Psoas muscle (tissue), 8 donors: ENCODE data around the gene SNN. TPM values are rescaled to one million over a fixed set of nuclear protein-coding genes. Genes with fewer than 3 reads are reported as not detected.

Source experiments
- ATAC-seq, 4 donors: fragments of 200-7000 bp; cut with Tn5 transposase; one replicate each; pipeline ENCODE4 v1.9.1; 2020; ENCODE audit warnings: moderate library complexity in 3 of 4, mild to moderate bottlenecking in 2 of 4
- DNase-seq, 2 donors: peaks; one replicate each; pipeline ENCODE4 v3.0.0-alpha.2; 2020
- H3K27ac ChIP-seq: fragments of 200-600 bp; one replicate; pipeline ENCODE4 v1.8.0; 2022
- H3K27me3 ChIP-seq, 3 donors: fragments of 200-600 bp in 1 of 3; one replicate each; pipeline versions ENCODE4 v1.6.1 to v1.8.0; 2013 to 2022; ENCODE audit warnings: low read length in 2 of 3, mild to moderate bottlenecking in 2 of 3, moderate library complexity in 1 of 3; ENCODE audit not compliant: insufficient read depth in 3 of 3
- H3K36me3 ChIP-seq, 2 donors: fragments of 200-600 bp in 1 of 2; one replicate each; pipeline versions ENCODE4 v1.6.1 to v1.8.0; 2013 to 2022; ENCODE audit warnings: low read depth in 1 of 2, mild to moderate bottlenecking in 1 of 2, moderate library complexity in 1 of 2; ENCODE audit not compliant: insufficient read depth in 1 of 2
- H3K4me1 ChIP-seq: fragments of 200-600 bp; one replicate; pipeline ENCODE4 v1.8.0; 2022
- H3K4me3 ChIP-seq: fragments of 200-600 bp; one replicate; pipeline ENCODE4 v1.8.0; 2022; ENCODE audit warnings: mild to moderate bottlenecking
- H3K9me3 ChIP-seq: fragments of 200-600 bp; one replicate; pipeline ENCODE4 v1.8.0; 2022
- CTCF ChIP-seq: fragments of 200-600 bp; IDR thresholded peaks from one replicate; pipeline ENCODE4 v1.8.0; 2022; ENCODE audit warnings: antibody characterized with exemption
- WGBS, 3 donors: extraction: QIAGEN DNeasy Blood & Tissue Kit; methylation state at CpG; one replicate each; pipeline versions ENCODE4 v1.1.6 to v1.1.7; 2013; 5-methylcytosine and 5-hydroxymethylcytosine counted together
- intact Hi-C, 2 donors: fragments of 100-400 bp; cut with DNase I; formaldehyde crosslinking; loops; one replicate each; pipeline versions ENCODE4 v1.11.0 to v1.14.2; 2022
- polyA plus RNA-seq, 3 donors: library from polyadenylated mRNA; stranded (reverse); fragments of 200-250 nt; gene quantifications; one replicate each; pipeline ENCODE4 v1.2.3, GENCODE V29; 2013
- total RNA-seq, 4 donors: library from RNA; stranded (reverse); fragmentation: NEBNext Ultra II Directional in 2 of 4; extraction: Animal tissue kit (Norgen Biotek cat#: 25700) in 2 of 4; gene quantifications; one replicate each; pipeline versions ENCODE4 v1.2.1 to v1.2.4, GENCODE V29; 2021 to 2023
- donor health status: healthy with polysubstance abuse.
- donor health status: DM: no; HTN: no; CAD: no; lungs with moderate emphysema.
- donor health status: Bipolar disorder and iron deficiency.
- donor health status: healthy.
- donor health status: DM: yes; HTN: yes; CAD: no.
- donor health status: DM: no; HTN: no; CAD: no.
- donor health status: DM: no; HTN: no; CAD: no.
- donor health status: DM: yes; HTN: yes; CAD: no.

Gene SNN
- total and polyA plus RNA-seq, 7 donors, result 30.3 to 152 (median 100) TPM

DNA sequence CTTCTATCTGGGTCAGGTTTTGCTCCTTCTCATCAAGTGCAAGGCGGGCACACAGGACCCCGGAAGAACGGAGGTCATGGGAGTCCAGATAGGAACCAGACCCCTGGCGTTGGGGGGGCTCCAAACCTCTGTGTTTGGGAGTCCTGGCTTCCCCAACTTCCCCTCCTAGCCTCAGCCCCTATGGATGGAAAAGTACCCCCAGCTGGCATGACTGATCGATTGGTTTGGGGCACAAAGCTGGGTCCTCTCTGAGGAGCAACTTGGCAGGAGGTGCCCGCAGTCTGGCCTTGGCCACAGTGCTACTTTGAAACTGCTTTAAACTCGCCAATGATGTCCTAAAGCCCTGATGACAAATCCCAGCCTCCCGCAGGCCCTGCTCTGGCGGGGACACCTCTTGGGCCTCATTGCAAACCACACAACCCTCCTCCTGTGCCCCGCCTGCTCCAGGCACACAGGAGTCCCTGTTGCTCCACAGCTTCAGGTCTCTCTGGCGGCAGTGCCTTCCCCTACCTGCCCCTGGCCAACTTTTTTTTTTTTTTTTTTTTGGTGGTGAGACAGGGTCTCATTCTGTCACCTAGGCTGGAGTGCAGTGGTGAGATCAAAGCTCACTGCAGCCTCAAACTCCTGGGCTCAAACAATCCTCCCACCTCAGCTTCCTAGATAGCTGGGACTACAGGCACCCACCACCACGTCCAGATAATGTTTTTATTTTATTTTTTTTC lies 38.0 kb upstream of the SNN start:
- Histone ChIP-seq H3K4me1 (no peaks in the 10 kb centered on the region), H3K27me3 (no peaks in the 10 kb centered on the region), H3K27ac (no peak overlapping the region), H3K4me3 (no peak overlapping the region), H3K36me3 (no peaks in the 10 kb centered on the region), H3K9me3 (no peaks in the 10 kb centered on the region)
- intact Hi-C loops, result no loop called here
- WGBS, 3 donors, result 70 to 78% (median 74%) methylated on average over 11 to 12 of the region's 12 CpGs
- ATAC-seq (peak in 2 of 4 donors; percentile 32 to 40), DNase-seq (no peak)
- TF ChIP-seq CTCF, result no peak

GRCh38 chr16:11630768-11631056 lies 37.5 kb upstream of the SNN start:
- Histone ChIP-seq H3K4me3 (no peak overlapping the region), H3K27ac (no peak overlapping the region), H3K4me1 (no peaks in the 10 kb centered on the region), H3K36me3 (no peaks in the 10 kb centered on the region), H3K27me3 (no peaks in the 10 kb centered on the region), H3K9me3 (no peaks in the 10 kb centered on the region)
- no peak for TF ChIP-seq CTCF
- intact Hi-C loops, result no loop called here
- ATAC-seq (no peak), DNase-seq (no peak)
- WGBS, 3 donors, result 90 to 92% (median 91%) methylated on average over 6 of the region's 6 CpGs

- H3K4me1 ChIP-seq, result no peaks in the 10 kb centered on the region
- no peak for ATAC-seq
- intact Hi-C loops, result no loop called here
Measured at GRCh38 chr16:11631214-11631613, 37.0 kb upstream of the SNN start.

DNA sequence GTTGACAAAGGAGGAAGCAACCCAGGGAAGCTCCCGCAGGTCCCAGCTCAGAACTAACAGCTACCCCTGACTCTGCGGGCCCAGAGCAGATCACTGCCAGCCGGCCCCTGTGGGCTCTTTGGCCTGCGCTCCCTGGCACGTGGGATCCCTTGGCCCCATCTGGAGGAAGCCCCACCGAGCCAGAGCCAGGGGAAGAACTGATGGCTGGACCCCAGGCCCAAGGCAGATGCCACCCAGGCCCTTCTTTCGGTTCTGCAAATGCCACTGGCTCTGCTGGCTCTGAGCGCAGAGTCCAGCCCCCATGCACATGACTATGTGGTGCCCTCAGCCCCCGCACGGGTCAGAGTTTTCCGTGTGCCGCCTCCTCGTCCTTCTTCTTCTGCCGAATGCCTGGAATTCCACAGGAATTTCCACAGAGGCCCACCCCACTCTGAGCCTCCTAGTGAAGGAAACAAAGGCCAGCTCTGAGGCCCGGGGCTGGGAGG lies 35.8 kb upstream of the SNN start:
- ATAC-seq, result no peak

More at GRCh38 chr16:11631214-11631613, 37.0 kb upstream of the SNN start:
- Histone ChIP-seq H3K9me3 (no peaks in the 10 kb centered on the region), H3K27ac (no peak overlapping the region), H3K36me3 (no peaks in the 10 kb centered on the region), H3K4me3 (no peak overlapping the region), H3K27me3 (no peaks in the 10 kb centered on the region)
- WGBS, 3 donors, result 86 to 87% (median 86%) methylated on average over 7 of the region's 7 CpGs
- no peak for DNase-seq
- TF ChIP-seq CTCF, result no peak

More for the DNA sequence above, 35.8 kb upstream of the SNN start:
- WGBS, 3 donors, result 35 to 45% (median 44%) methylated on average over 15 of the region's 15 CpGs
- no peak for TF ChIP-seq CTCF
- no peaks in the 10 kb centered on the region for H3K27me3 ChIP-seq
- H3K9me3 ChIP-seq, result no peaks in the 10 kb centered on the region
- peak in 1 of 2 donors; percentile 66 for DNase-seq
- intact Hi-C loops, result no loop called here
- H3K4me3 ChIP-seq, result no peak overlapping the region
- H3K4me1 ChIP-seq, result no peaks in the 10 kb centered on the region
- H3K27ac ChIP-seq, result peak overlapping the region; percentile 50
- no peaks in the 10 kb centered on the region for H3K36me3 ChIP-seq
